ENCODE data around the gene HDDC2.

Gene HDDC2

DNA sequence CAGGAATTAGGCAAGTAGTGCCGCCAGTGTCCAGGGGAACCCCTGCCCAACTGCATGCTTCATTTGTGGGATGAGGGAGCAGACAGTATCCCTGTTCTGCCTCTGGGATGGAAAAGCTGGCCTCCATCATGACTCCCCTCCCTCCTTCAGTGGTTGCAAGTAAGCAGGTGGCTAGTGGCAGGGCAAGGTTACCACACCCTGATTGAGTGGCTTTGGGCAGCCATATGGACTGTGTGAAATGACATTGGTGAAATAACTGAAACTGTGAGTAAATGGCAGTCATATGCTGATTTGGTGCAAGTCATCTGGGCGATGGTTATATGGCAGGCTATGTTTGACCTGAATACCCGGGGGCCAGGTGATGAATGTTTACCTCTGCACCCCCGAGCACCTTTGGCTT, 33.0 kb downstream of the HDDC2 start:
- DNase-seq: no peak

DNA sequence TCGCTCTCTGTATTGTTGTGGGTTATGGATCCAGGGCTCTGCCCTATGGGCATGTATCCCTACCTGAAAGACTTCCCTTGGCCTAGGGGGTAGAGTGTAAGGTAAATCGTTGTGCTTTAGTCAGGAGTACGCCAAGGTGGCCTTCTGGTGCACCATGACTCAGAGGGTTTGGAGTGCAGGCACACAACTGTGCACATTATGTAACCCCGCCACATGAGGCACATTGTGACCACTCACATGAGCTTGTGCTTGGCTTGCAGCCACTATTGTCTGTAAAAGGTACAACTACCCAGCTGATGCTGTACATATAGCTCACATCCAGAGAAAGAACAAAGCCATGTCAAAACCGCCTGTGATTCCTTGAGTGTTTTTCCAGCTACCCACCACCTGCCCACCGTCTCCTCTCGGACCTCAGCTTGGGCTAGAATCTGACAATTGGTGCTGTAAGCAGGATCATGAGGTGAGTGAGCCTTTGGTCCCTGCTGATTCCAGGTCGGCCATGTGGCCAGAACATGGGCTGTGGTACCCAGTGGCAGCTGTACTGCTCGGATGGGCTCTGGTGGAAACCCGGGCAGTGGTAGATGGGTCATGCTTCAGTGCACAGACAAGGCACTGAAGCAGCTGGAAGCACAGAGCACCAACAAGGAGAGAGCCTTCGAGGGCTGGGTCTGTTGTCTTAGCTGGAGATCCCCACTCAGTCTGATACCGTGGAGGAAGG, 33.8 kb downstream of the HDDC2 start:
- DNase-seq: no peak

DNA sequence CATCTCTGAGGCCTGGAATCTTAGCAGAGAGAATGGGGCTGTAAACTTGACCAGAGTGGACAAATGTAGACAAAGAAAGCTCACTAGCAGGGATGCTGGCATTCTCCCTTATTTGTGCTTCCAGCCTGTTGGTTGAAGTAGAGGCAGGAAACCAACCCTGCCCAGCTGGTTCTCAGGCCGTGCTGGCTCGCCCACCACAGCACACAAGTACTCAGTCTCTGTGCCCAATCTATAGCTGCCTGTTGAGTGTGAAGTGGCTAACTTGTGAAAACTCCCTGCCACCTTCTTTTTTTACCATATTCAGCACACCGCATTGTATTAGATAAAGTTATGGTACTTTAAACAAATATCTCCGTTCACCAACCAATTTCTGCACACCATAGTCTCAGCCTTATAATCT, 37.3 kb downstream of the HDDC2 start:
- no peak for DNase-seq

DNA sequence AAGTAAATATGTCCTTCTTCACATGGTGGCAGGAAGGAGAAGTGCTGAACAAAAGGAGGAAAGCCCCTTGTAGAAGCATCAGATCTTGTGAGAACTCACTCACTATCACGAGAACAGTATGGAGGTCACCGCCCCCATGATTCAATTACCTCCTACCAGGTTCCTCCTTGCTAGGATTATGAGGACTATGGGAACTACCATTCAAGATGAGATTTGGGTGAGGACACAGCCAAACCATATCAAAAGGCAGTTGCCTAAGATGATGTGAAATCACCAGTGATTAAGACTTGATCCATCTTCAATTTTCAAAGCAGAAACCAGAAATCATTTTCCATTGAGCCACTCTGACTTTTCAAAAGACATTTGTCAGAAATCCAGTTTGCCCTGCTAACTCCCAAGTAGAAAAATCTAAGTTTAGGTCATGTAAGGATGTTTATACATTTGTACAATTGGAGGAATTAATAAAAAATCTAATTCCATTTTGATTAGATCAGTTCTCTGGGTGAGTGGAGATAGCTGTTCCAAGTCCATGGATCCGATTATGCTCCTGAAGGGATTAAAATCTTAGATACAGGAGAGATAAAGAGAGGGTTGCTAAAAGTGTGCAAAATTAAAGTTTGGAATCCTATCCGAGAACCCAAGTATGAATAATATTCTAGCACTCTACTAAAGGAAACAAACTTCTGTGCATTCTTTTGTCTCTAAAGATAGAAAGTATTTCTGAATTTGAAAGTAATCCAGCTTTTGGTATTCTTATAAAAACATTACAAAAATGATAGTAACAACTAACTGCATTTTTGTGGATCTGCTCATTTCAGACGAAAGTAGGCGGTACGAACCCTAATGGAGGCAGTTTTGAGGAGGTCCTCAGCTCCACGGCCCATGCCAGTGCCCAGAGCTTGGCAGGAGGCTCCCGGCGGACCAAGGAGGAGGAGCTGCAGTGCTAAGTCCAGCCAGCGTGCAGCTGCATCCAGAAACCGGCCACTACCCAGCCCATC, 39.5 kb downstream of the HDDC2 start:
- DNase-seq: no peak

DNA sequence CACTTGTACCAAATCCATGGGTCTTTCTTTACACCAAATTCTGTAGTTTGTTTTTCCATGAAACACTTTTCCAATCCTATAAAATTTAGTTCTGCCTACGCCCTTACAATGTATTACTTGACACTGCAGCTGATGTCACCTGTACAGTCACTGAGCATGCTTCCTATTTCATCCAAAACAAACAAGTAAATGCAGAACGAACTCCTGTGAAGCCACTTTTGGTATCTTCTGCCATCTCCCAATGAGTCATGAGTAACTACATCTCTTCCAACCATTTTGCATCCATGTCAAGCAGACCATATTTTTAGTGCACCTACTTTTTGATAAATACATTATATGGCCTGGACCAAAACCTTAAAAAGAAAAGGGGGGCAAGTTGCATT, 42.4 kb downstream of the HDDC2 start:
- no peak for DNase-seq

DNA sequence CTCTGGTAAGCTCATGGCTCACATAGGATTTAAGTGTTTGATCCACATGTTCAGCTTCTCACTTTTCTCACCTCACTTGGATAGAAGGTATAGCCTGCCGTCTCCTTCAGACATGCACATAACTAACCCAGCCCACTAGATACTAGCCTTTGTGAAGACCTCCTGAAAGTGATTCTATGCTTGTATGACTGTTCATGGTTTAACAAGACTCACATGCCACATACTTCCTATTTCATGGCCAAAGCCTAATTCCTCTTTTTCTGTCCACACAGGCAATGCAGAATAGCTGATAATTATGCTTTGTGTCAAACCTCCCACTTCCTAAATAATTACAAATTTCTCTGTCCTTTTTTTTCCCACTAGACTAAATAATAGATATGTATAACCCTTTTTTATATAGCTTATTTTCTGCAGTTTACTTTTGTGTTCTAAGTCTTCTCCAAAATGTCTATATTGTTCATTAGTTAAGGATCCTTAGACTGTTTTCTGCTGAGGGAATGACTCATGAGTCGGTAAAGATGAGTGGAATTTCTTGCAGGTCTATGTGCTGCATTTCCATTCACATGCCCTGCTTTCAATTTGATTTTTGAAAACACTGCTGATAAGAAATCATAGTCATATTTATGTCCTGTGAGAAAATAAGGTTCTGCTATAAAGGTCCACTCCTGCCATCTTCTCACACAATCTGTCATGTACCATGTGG, 43.0 kb downstream of the HDDC2 start:
- no peak for DNase-seq

DNA sequence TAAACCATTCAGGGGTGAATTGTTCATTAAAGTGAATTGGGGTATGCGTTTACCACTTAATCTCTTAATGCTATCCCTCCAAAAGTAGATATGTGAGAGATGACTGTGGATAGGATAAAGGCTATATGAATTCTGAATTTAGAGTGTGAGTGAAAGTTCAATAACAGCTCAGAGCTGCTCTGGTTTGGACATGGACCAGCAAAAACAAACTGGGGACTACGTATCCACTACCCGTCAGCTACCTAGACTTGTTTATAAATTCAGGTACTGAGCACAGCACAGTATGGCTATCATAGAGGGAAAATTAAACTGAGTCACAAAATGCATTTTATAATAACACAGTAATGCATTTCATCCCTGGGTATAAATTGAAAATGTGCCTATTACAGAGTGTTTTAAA, 44.4 kb downstream of the HDDC2 start:
- no peak for DNase-seq

DNA sequence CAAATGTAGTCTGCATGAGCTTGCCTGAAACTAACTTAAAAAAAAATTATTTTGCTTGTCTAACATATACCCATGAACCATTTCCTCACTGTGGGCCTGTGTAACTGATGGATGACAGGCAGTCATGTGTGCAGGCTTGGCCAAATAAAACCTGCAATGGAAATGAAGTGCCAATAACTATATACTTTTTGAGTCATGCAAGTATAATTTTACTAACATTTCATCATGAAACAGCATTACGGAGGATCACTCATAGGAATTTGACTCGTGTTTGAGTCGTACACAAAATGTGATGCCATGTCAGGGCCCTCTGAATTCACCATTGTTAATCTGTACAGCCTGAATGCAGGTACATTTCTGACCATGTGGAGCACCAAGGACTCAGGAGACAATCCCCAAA, 46.6 kb downstream of the HDDC2 start:
- no peak for DNase-seq

DNA sequence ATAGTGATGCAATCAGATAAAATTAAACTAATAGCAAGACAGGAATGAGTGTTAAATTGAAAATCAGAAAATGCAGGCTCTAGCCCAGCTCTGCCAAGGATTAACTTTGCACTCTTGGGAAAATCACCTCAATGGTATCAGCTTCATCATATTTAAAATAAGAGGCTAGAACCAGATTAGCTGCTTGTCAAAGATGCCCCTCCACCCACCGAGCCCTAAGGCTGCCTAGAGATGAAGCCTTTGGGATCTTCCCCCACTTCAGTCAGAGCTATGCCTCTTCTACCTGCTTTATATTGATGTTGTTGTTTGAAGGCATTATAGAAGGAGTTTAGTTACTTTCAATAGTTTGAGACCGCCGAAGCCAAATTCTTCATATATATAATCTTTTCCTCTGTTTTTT, 47.4 kb downstream of the HDDC2 start:
- DNase-seq: no peak

DNA sequence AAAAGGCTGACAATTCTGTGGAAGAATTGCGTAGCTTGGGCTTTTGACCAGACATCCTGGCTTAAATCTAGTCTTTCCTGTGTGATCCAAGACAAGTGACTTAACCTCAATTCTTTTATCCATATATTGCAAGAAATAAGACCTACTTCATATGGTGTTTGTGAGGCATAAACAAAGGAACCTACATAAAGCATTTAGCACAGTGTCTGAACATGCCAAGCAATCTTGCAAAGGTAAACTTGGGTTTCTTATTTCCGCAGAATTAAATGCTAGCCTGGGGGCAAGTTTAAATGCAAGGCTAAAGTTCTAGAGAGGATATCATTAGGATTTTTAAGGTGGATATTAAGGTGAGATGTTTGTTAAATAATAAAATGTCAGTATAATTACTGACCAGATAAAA, 47.9 kb downstream of the HDDC2 start:
- no peak for DNase-seq

DNA sequence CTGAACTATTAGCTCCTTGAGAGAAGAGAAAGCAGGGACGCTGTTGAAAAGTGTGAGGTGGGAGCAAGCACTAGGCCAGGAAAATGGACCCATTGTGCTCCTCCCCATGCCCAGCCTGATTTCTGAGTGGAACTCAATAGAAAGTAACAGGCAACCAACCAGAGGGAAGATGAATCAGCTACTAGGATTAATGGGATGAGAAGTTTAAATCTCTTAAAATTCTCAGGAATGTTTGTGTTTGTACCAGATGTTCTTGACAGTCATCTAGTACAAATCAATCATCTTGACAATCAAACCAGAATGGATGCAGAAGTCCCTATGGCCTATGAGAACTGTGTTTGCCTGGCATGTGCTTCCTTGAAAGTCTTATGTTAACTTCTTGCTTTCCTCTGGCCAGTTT, 48.9 kb downstream of the HDDC2 start:
- DNase-seq: no peak

DNA sequence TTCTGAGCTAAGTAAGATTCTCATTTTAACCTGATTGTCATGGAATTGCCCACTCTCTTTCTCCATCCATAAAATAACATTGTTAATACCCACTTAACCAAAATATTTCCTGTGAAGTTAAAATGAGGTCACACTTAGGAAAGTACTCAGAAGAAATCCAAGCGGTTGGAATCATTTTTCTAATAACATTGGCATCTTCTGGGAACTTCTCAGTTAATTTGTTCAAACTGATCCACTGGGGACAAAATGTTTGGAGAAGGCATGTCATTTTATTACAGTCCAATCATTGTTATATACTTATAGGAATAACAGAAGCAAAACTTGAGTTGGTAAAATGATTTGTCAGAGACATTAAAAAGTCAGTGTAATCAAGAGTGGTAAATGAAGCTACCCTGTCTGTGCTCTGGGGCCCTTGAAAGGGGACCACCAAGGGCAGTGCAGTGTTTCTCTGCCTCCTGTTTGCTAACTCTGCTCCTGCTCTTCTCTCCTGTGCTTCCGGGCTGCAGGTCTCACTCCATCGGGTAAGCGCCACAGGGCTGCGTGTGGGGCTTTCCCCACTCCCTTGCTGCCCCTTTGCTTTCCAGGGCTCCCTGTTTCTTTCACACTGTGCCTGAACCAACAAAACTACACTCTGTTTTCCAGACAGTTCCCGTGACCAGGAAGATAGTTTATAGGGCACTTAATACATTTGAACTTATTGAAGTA, 50.1 kb downstream of the HDDC2 start:
- DNase-seq: no peak

DNA sequence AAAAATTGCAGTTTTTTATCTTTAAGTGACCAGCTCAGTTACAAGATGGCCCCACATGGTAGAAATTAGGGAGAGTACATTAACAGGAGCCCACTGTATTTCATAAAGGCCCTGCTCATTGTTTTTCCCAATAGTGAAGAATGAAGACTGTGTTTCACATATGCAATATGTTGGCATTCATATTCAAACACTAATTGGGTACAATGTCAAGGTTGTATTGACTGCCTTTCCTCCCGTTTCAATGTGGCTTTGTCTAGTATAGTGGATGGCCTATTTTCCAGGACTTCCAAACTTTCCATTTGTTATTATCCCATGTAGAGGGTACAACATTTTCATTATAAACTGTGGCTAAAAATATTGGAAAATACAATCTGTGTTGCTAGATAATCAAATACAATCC, 51.3 kb downstream of the HDDC2 start:
- DNase-seq: no peak

DNA sequence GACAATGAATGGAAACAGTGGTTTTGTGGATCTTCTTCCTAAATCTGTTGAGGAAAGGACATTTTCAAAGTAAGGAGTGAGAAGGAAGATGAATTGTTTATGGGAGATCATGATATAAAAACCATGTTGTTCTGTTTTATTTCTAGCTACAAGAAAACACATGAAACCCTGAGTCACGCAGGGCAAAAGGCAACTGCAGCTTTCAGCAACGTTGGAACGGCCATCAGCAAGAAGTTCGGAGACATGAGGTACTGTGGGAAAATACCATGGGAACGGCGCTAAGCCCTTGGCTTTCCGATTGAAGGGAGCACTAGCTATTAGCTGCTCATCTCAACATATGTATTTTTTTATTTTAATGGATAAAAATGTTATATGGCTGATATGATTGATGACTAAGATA, 53.6 kb downstream of the HDDC2 start:
- no peak for DNase-seq

DNA sequence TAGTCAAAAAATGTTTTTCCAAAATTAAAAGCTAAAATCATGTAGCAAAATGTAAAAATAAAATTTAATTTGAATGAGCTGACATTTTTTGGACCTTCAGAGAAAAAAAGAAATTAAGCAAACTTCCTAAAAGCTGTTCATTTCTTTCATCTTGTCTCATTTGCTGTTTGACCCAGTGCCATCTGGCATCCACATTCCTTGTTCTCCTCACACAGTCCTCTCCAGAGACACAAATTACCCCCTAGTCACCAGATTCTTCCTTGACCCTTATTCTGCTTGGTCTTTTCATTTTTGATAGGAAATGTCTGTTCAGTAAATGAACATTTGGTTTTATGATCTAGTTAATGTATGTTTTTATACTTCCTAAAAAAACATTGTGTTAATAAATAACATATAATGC, 55.2 kb downstream of the HDDC2 start:
- DNase-seq: no peak

DNA sequence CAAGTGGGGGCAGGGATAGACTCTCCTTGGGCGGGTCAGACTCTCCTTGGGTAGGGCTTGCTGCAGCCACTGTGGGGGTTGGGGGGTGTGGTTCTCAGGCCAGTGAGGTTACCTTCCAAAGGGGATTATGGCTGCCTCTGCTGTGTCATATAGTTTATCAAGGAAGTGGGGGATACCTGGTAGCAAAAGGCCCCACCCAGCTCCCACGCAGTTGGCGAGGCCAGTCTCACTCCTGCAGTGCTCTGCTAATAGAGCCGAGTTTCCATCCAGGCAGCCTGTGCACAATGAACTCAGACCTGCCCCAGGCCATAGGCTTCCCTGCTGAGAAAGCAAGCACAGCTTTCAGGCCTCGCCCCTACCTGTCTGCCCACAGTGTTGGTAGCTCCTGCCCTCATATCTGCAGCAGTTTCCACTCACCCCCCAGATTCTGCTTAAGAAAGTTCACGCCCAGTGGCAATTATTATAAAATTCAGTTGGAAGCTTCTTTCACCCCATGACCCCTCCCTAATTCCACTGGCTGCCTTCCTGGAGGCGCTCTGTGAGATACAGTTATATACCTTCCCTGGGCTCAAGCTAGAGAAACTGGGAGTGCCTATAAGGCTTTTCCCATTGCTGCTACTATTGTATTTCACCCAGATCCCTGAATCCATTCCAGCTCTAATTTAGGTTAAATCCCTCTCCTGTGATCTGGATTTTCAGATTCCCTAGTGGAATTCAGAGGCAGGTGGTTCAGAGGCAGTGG, 56.1 kb downstream of the HDDC2 start:
- DNase-seq: no peak

DNA sequence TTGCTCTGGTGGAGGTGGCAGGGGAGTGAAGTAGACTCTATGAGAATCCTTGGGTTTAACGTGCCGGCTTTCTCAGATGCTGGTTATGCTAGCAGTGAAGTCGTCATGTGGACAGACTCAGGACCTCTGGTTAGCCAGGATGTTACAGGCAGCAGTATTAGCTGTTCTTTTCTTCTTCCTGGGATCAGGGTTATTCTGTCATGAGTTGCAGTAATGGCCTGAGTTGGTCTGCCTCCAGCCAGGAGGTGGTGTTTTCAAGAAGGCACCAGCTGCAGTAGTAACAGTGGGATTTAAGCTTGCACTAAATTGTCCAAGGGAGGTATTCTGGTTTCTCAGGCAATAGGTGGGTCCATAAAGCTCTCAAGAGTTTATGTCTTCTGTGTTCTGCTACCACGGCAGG, 56.7 kb downstream of the HDDC2 start:
- no peak for DNase-seq

DNA sequence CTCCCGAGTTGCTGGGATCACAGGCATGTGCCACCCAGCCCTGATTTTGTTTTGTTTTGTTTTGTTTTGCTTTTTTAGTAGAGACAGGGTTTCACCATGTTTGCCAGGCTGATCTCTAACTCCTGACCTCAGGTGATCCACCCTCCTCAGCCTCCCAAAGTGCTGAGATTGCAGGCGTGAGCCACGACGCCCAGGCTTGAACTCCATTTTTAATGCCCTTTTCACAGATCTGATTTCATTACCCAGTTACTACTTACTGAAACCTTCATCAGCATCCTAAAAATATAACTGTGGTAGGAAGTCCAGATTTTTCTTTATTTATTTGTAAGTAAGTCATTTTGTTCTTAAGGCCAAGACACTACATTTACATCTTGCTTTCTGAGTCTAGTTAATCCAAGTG, 64.0 kb downstream of the HDDC2 start:
- DNase-seq: no peak

DNA sequence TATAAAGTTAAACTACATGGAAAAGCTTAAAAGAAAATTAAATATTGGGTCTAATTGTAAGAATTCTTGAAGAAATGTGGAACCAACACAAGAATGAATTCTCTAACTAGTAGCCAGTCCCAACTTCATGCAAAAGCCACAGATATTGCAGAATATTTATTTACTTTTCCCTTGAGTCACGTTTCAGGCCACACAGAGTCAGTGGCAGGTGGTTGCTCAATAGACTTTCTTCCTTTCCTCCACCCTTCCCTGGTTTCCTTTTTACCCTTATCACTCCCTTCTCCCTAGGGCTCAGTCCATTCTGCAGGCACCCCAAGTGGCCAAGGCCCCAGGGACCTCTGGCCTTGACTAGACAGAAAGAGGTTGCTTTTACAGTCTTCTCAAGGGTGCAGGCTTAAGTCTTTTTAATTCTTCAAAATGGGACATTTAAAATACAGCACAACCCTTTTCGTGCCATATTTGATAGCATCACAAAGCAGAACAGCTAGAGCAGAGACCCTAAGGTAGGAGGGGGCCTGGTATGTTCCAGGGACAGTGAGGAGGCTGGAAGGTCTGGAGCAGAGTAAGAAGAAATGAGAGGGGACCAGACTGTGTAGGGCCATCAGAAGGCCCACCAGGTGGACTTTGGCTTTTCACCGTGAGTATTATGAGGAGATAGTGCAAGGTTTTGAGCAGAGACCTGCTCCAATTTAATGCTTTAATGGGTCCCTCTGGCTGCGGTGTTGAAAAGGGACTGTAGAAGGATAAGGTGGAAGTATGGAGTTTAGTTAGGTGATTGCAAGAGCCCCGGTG, 65.0 kb downstream of the HDDC2 start:
- DNase-seq: no peak

DNA sequence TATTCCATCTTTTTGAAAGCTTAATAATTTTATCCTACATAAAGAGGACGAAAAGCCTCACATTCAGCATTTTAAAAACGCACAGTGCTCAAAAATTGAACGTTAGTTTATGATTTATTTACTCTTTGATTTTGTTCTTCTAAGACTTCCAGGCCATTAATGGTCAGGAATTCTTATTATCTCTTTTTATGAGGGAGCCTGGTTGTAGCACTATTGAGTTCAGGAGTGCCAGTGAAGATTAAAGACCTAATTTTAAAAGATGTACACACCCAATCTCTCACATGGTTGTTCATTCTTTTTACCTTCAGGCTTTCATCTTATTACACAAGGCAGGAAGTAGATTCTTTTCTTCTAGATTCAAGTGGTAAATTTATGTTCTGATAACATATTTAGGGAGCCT, 68.6 kb downstream of the HDDC2 start:
- DNase-seq: no peak

DNA sequence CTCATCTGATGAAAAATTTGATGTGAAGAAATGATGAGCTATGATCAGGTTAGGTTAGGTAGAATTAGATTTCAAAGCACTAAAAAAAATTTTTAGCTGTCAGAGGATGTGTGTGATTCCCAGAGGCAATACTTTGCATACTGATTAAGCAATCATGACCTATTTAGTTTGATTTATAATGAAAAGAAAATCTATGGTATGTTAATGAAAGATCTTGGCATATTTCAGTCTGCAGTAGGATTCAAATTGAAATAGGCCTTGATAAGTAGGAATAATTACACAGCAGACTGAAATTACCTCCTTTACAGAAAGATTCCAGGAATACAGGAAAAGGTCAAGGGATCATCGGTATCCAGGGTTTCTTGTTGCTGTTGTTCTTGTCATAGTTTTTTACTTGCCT, 69.3 kb downstream of the HDDC2 start:
- DNase-seq: no peak

Data from 8988T (cell line).